Suppressor macrophage treated with lipopolysaccharide for 1 hour (primary cell): ENCODE data around the gene ATP2B2.
A peak's percentile ranks its signal among the peaks of the same experiment; 100 is the strongest.

Source experiments
- DNase-seq, 3 donors: peaks; one replicate each; pipeline ENCODE4 v3.0.0-alpha.2; 2020 to 2022

The ATP2B2 gene

DNA sequence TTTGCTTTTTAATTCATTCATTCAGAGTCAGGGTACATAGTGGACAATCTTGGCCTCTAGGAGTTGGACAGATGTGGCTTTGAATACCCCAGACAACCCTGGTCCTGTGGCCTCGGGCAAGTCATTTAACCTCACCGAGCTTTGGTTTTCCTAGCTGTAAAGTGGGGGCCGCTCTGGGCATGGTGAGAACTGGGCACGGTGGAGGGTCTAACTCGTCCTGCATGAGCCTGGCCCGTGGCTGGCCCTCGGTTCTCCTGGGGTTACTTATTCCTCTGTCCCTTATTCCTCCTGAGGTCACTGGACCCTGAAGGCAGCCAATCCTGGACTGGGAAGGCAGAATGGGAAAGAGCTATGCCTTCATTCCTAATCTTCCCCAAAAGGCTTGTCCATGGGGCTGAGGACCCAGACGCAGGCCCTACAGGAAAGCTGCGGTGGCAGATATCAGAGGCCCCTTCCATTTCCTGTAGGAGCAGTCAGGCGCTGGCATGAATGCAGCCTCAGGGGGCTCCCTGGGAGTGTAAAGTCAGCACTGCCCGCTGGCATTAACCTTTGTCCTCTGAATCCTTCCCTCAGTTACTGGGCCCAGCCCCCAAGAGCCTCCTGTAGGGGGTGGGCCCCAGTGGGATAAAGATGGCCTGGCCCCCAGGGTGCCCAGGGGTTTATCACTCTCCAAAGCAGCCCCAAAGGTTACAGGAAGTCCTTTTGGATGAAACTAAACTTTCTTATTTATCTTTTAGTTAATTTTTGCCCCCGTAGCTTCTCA is 166.6 kb downstream of the ATP2B2 start:
- no peak for DNase-seq

DNA sequence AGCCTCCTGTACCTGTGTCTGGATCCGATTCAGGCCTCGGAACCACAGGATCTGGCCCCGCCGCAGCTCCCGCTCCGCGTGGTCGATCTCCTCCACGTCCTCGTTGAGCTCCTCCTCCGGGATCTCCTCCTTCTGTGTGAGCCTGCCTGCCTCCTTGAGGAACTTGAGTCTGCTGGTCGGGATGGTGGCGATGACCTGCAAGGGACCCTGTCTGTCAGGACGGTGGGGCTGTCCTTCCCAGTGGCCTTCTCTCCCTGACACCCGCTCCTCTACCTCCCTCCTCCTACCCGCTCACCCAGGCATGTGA is 167.3 kb downstream of the ATP2B2 start:
- DNase-seq = no peak

DNA sequence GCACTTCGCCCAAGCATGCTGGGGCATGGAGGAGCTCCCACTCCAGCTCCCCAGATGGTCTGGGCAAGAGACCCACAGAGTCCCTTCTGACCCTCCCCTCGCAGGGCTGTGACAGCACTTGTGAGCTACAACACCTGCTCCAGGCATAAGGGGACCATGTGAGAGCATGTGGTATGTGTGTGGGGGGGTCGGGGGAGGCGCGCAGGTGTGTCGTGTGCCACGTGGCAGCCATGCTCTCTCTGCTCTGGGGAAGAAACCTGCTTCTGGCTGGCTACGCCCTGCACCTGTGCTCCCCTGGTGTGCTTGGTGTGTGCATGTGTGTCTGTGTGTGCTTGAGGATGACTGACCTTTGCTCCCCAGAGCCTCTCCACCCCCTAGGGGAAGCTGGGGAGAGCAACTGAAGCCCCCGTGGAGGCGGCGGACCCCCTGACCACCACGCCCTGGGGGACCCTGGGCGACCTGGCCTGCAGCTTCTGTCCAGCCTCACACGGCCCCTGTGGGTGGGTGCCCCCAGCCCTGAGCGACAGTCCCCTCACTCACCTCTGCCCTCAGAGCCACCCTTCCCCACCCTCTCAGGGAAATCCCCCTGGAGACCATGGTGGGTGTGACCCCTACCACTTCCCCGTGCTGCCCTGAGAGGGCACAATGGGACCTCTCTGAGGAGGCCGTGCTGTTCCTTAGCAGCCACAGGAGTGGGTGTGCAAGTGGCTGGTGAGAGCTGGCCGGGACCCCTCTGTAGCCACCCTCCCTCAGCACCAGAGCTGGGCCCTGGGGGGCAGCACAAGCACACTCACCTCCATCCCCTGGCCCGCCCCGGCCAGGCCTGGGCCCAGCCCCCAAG is 167.8 kb downstream of the ATP2B2 start:
- DNase-seq = no peak

DNA sequence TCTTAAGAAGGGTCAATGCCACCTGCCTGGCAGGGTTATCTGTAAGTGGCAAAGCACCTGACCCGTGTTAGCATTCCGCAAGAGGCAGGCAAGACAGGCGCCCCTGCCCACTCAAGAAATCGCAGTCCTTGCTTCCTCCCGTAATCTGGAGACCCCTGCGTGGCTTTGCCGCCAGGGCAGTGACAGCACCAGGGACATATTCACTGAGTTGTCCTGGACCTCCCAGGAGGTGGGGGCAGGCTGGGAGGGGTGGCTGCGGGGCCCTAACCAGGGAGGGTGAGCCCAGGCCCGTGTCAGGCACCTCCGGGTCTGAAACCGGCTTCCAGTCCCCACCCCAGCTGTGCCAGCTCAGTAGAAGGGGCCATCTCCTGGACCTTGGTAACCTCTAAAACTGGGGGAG is 168.6 kb downstream of the ATP2B2 start:
- DNase-seq = no peak

DNA sequence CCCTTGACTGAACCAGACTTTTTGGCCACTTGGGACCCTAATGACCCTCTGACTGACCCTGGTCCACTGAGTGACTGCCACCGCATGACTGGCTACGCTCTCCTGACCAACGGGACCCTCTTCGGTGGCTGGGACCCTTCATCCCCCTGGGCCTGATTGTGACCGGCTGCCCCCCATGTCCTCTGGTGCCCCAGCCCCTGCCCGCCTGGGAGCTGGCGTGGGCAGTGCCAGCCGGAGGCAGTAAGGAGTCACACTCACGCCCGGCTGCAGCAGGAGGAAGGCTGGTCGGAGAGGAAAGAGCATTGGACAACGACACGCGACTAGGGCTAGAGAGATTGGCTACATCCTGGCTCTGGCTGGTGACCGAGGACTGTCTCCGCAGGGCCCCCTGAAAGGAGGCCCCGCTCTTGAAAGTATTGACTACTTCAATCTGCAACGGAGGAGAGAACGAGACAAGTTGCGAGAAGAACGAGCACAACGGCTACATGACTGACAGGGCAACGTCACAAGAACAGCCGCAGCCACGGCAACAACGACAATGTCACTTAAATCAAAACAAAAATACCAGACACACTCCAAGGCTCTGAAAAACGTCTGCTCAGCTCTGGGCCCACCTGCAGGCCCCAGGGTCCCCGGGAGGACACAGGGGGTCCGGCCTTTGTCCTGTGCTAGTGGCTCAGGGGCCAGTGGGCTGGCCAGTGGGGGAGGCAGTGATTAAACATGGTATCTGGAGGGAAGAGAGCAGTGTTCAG is 169.3 kb downstream of the ATP2B2 start:
- DNase-seq = no peak

GRCh38 chr3:10335190-10335738 is 170.1 kb downstream of the ATP2B2 start:
- DNase-seq = no peak

DNA sequence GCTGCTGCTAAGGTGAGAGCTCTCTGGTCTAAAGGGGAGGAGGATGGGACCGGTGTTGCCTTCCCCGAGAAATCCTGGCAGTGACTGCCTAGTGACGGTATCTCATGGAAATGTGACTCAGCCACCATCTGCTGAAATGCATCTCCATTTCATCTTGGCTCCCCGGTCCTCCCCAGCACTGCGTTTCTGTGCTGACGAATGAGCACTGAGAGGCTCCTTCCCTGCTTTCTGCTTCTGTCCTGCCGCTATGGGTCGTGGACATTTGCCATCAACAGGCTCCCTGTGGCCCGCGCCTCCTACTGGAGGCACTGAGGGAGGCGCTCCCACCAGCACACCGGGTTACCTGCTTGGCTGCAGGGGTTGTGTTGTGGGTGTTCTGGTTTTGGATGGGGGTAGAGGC is 170.9 kb downstream of the ATP2B2 start:
- DNase-seq = no peak

DNA sequence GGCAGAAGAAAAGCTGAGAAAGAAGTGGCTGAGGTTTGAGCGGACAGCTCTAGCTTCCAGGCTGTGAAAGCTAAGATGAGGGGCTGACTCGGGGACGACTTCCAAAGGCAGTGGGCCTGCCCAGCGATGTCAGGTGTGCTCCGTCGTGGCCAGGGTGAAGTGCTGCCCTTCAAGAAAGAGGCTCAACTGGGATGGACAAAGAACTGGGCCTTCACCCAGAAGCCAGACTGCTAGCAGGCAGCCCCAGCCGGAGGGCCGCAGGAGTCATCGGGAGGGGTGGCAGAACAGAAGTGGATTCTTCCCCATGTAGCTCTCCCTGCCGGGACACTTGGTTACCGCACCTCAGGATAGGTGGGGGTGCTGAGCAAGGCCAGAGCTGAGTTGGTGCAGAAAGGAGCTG is 171.3 kb downstream of the ATP2B2 start:
- no peak for DNase-seq

DNA sequence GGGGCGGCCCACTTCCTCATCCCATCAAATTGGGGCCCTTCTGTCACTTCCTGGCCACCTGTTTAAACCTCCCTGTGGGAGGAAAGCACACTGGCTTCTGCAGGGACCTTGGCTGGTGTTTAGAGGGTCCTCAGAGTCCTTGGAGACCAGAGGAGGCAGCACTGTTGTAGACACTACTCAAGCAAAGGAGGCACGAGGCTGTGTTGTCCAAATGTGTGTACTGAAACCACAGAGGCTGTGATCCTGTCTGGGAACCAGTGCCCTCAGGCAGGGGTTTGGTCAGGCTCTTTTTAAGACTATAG is 172.1 kb downstream of the ATP2B2 start:
- no peak for DNase-seq

GRCh38 chr3:10332481-10333348 is 172.7 kb downstream of the ATP2B2 start:
- DNase-seq = no peak

- DNase-seq = no peak
These were observed 174.1 kb downstream of the ATP2B2 start for GRCh38 chr3:10331320-10331719.

- no peak for DNase-seq
These were observed 175.1 kb downstream of the ATP2B2 start for GRCh38 chr3:10330319-10330718.

DNA sequence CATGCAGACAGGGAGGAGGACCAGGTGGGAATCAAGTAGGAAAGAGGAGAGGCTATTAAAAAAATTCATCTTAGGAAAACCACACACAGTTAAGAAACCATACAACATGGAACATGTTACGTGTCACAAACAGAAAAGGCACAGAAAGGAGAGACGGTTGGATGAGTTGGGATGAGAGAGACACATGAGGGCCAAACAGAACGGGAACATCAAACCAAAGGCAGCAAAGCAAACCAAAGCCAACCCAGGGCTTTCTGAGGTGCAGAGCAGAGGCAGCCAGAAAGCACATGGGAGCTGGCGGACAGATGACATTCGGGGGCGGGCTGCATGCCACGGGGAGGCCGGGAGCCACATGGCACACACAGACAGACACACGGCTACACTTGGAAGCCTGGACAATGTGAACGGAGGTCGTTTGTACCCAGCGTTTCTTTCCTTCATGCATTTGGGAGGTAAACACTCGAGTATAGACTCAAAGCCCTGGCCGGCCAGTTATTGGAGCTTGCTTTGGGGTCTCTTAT is 175.8 kb downstream of the ATP2B2 start:
- no peak for DNase-seq

DNA sequence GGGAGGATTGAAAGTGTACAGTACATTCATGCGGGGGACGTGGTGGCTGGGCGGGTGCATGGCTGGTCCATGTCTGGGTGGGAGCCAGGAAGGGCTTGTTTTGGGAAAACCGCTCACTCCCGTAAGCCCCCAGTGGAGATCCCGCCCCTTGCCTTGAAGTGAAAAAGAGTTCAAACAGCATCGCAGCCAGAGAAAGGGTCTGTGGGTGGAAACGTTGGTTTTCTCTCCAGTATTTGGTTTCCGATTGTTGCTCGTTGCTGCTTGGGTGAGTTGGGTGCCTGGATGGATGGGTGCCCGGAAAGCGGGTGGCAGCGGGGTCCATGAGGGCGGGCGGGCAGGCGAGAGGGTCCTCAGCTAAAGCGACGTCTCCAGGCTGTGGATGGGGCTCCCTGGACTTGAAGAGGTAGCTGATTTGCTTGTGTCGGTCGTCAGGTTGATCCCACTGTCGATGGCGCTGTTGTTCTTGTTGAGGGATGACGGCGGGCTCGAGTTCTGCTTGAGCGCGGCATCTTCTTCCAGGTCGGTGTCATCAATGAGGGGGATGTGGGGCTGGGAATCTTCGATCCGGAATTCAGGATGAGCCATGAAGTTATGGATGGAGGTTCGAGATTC is 176.8 kb downstream of the ATP2B2 start:
- DNase-seq = no peak

DNA sequence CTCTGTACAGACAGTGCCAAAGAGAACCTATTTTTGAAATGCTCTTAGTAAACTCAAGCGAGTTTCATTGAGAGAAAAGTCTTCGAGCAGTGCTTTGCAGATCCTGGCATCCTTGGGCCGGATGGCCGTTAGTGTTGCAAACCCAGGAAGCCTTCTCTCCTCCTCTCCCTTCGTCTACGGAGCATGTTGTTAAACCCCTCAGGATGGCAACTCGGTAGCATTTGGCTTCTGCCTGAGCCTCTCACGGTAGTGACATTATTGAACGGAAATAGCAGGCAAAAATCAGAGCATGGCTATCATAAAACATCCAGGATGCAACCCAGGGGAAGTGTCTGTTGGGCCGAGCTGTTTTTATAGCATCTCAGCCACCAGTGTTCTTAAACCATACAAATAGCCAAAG is 177.8 kb downstream of the ATP2B2 start:
- no peak for DNase-seq

DNA sequence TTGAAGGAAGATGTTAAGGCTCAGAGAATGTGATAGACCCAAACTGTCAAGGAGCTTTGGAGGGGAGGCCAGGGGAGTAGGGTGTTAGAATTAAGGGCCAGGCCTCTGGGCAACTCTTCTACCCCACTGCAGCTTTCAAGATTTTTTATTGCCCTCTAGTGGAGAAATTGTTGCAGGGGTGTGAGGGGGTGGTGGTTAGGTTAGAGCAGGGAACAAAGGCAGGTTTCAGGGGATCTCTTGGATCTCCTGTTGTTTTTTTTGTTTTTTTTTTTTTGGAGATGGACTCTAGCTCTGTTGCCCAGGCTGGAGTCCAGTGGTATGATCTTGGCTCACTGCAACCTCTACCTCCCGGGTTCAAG is 183.1 kb downstream of the ATP2B2 start:
- DNase-seq = peak; percentile 47 to 56 (median 50)

GRCh38 chr3:10321630-10322351 is 183.6 kb downstream of the ATP2B2 start:
- no peak for DNase-seq

DNA sequence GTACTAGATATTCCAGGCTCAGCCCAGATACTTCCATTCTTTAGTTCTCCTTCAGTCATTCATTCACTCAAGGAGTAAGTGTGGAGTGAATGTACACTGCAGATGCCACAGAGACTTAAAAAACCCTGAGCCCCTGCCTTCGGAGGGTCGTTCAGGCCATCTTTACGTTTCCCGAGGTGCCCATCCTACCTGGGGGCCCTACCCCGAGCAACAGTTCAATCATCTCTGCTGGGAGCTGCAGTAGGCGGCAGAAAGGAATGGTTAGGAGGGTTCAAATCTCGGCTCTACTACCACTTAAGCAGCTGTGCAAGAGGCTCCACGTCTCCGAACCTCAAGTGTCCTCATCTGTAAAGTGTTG is 185.1 kb downstream of the ATP2B2 start:
- DNase-seq = no peak

DNA sequence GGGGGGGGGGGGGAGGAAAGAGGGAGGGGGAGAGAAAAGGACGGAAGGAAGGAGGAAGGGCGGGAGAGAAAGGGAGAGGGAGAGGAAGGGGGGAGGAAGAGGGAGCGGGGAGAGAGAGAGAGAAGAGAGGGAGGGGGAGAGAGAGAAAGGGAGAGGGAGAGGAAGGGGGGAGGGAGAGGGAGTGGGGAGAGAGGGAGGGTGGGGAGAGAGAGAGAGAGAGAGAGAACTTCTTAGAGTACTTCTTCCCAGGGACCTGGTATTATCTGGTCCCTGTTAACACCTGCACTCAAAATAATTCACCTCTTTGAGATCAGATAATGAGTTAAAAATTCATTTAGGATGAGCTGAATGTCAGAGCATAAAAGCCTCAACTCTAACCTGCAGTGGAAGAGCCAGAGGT is 185.6 kb downstream of the ATP2B2 start:
- DNase-seq = no peak

- no peak for DNase-seq
These were observed 186.1 kb downstream of the ATP2B2 start for GRCh38 chr3:10319251-10319650.

- no peak for DNase-seq
These were observed 187.4 kb downstream of the ATP2B2 start for GRCh38 chr3:10317961-10318350.
